HepG2 (cell line): ENCODE data around the gene CHD9NB. TPM values are rescaled to one million over a fixed set of nuclear protein-coding genes. Genes with fewer than 3 reads are reported as not detected.

ENCODE experiments used
- ADNP ChIP-seq: sonication (generic); formaldehyde crosslinking; IDR thresholded peaks from 2 replicates; pipeline ENCODE4 v1.4.0; 2020; ENCODE audit warnings: missing genetic modification reagents
- ARNTL ChIP-seq: sonication (generic); formaldehyde crosslinking; IDR thresholded peaks from 2 replicates; pipeline ENCODE4 v1.4.0; 2020; ENCODE audit warnings: mild to moderate bottlenecking, missing genetic modification reagents
- ATF3 ChIP-seq: sonication (generic); formaldehyde crosslinking; IDR thresholded peaks from 2 replicates; pipeline ENCODE4 v1.4.0; 2020; ENCODE audit warnings: missing genetic modification reagents
- DMAP1 ChIP-seq: IDR thresholded peaks from 2 replicates; pipeline ENCODE4 v1.6.1; 2016
- ELF3 ChIP-seq: IDR thresholded peaks from 2 replicates; pipeline ENCODE4 v1.6.1; 2016; ENCODE audit warnings: missing genetic modification reagents, missing compliant biosample characterization
- NRL ChIP-seq: sonication (generic); formaldehyde crosslinking; IDR thresholded peaks from 2 replicates; pipeline ENCODE4 v1.5.0; 2020; ENCODE audit warnings: missing genetic modification reagents, mild to moderate bottlenecking, moderate library complexity, borderline replicate concordance
- PAX8 ChIP-seq: sonication (generic); formaldehyde crosslinking; IDR thresholded peaks from 2 replicates; pipeline ENCODE4 v1.8.0; 2022; ENCODE audit warnings: mild to moderate bottlenecking, missing genetic modification reagents, borderline replicate concordance
- PPARG ChIP-seq: conservative IDR thresholded peaks from 2 replicates; pipeline ENCODE4 v1.6.1; 2016; ENCODE audit warnings: missing biosample characterization, missing genetic modification reagents
- TFE3 ChIP-seq: IDR thresholded peaks from 2 replicates; pipeline ENCODE4 v1.6.1; 2016
- THAP8 ChIP-seq: sonication (generic); formaldehyde crosslinking; IDR thresholded peaks from 2 replicates; pipeline ENCODE4 v1.5.1; 2020; ENCODE audit warnings: missing genetic modification reagents, mild to moderate bottlenecking, borderline replicate concordance
- ZC3H13 ChIP-seq: sonication (generic); formaldehyde crosslinking; IDR thresholded peaks from 2 replicates; pipeline ENCODE4 v1.8.1; 2023; ENCODE audit warnings: mild to moderate bottlenecking, missing genetic modification reagents, moderate library complexity
- ZFAT ChIP-seq: sonication (generic); formaldehyde crosslinking; conservative IDR thresholded peaks from 2 replicates; pipeline ENCODE4 v1.8.1; 2023; ENCODE audit warnings: missing genetic modification reagents, inconsistent platforms
- ZFP1 ChIP-seq: IDR thresholded peaks from 2 replicates; pipeline ENCODE4 v1.6.1; 2016
- ZNF12 ChIP-seq: sonication (generic); formaldehyde crosslinking; IDR thresholded peaks from 2 replicates; pipeline ENCODE4 v1.5.0; 2020; ENCODE audit warnings: missing genetic modification reagents
- ZNF143 ChIP-seq: sonication (generic); formaldehyde crosslinking; IDR thresholded peaks from 2 replicates; pipeline ENCODE4 v1.4.0; 2020; ENCODE audit warnings: missing genetic modification reagents
- ZNF230 ChIP-seq: sonication (generic); formaldehyde crosslinking; IDR thresholded peaks from 2 replicates; pipeline ENCODE4 v1.4.0; 2020; ENCODE audit warnings: mild to moderate bottlenecking, missing genetic modification reagents
- ZNF264 ChIP-seq: sonication (generic); formaldehyde crosslinking; IDR thresholded peaks from 2 replicates; pipeline ENCODE4 v1.4.0; 2020; ENCODE audit warnings: missing genetic modification reagents
- ZNF468 ChIP-seq: sonication (generic); formaldehyde crosslinking; IDR thresholded peaks from 2 replicates; pipeline ENCODE4 v1.8.0; 2022; ENCODE audit warnings: mild to moderate bottlenecking, moderate library complexity, missing genetic modification reagents
- ZNF501 ChIP-seq: sonication (generic); formaldehyde crosslinking; IDR thresholded peaks from 2 replicates; pipeline ENCODE4 v1.5.1; 2020; ENCODE audit warnings: mild to moderate bottlenecking, moderate library complexity, missing genetic modification reagents
- ZNF788 ChIP-seq: sonication (generic); formaldehyde crosslinking; IDR thresholded peaks from 2 replicates; pipeline ENCODE4 v1.5.0; 2020; ENCODE audit warnings: mild to moderate bottlenecking, missing genetic modification reagents, borderline replicate concordance
- ZNF883 ChIP-seq: sonication (generic); formaldehyde crosslinking; IDR thresholded peaks from 2 replicates; pipeline ENCODE4 v1.5.1; 2020; ENCODE audit warnings: mild to moderate bottlenecking, missing genetic modification reagents; ENCODE audit errors: not compliant biosample characterization
- polyA plus RNA-seq, 8 experiments: library from polyadenylated mRNA; depleted of rRNA in 3 of 8; stranded (reverse) in 7 of 8; unstranded in 1 of 8; fragments of >200 nt; fragmentation: Illumina TruSeq in 4 of 8; extraction: Trizol in 4 of 8; gene quantifications; 2 replicates each; pipeline versions ENCODE4 v1.2.1 to v1.2.3, GENCODE V29; 2011 to 2016; ENCODE audit warnings: low read depth in 4 of 8, missing spikeins in 1 of 8, mixed read lengths in 1 of 8; ENCODE audit not compliant: insufficient read depth in 1 of 8
- total RNA-seq, 5 experiments: library from RNA; depleted of rRNA; stranded (reverse); fragments of >200 nt; fragmentation: Illumina TruSeq; extraction: Trizol; gene quantifications; 2 replicates each; pipeline ENCODE4 v1.2.3, GENCODE V29; 2016; ENCODE audit warnings: low read depth in 1 of 5
- TF ChIP-seq, protein P1 (sequence below): sonication (generic); formaldehyde crosslinking; IDR thresholded peaks from 2 replicates; pipeline ENCODE4 v1.4.0; 2020; ENCODE audit warnings: missing genetic modification reagents
- TF ChIP-seq, protein P2 (sequence below): sonication (generic); formaldehyde crosslinking; conservative IDR thresholded peaks from 2 replicates; pipeline ENCODE4 v1.4.0; 2020; ENCODE audit warnings: missing genetic modification reagents
- TF ChIP-seq, protein P3 (sequence below): sonication (generic); formaldehyde crosslinking; IDR thresholded peaks from 2 replicates; pipeline ENCODE4 v1.8.1; 2023; ENCODE audit warnings: missing genetic modification reagents, inconsistent platforms, borderline replicate concordance

CHD9NB gene
- total and polyA plus RNA-seq, 2 of the 13 experiments (the other 11 are each of a cell fraction or from before 2014, with no cell fraction given), result 0.17 to 0.18 TPM

DNA sequence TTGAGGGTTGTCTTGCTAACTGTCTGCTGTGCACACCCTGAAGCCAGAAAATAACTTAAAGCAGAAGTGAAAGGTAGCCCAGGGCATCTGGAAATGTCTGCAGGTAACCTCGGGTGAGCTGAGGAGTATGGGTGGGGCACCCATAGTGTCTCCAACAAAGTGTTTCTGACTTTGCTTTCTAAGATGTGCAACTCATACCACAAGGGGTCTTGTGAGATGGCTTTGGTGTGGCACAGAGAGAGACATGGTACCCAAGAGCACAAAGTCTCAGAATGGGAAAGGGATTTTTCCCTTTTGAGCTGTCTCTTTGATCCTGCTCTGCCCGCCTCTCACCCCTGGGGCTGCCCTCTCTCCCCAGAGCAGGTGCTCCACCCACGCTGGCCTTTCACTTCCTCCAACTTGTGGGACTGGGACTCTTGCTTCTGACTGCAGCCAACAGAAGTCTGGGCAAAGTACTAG lies 9.0 kb upstream of the CHD9NB start (continued):
- TF ChIP-seq TFE3 (CRISPR knock-in tag), result peak; percentile 24; the same call in 1 of the 2 replicates
- TF ChIP-seq, protein P1, sequence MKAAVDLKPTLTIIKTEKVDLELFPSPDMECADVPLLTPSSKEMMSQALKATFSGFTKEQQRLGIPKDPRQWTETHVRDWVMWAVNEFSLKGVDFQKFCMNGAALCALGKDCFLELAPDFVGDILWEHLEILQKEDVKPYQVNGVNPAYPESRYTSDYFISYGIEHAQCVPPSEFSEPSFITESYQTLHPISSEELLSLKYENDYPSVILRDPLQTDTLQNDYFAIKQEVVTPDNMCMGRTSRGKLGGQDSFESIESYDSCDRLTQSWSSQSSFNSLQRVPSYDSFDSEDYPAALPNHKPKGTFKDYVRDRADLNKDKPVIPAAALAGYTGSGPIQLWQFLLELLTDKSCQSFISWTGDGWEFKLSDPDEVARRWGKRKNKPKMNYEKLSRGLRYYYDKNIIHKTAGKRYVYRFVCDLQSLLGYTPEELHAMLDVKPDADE (CRISPR knock-in tag), result no peak
- TF ChIP-seq NRL (CRISPR knock-in tag), result no peak
- TF ChIP-seq ZNF12 (CRISPR knock-in tag), result no peak
- 0 out of 2 replicates have a peak, but pooled peaks have one; percentile 16 for TF ChIP-seq ZNF230 (CRISPR knock-in tag)
- TF ChIP-seq THAP8 (CRISPR knock-in tag), result no peak
- TF ChIP-seq ZNF501 (CRISPR knock-in tag), result no peak
- TF ChIP-seq ZNF468 (CRISPR knock-in tag), result no peak
- TF ChIP-seq PAX8 (CRISPR knock-in tag), result no peak
- TF ChIP-seq ATF3 (CRISPR knock-in tag), result no peak
- TF ChIP-seq, protein P2, sequence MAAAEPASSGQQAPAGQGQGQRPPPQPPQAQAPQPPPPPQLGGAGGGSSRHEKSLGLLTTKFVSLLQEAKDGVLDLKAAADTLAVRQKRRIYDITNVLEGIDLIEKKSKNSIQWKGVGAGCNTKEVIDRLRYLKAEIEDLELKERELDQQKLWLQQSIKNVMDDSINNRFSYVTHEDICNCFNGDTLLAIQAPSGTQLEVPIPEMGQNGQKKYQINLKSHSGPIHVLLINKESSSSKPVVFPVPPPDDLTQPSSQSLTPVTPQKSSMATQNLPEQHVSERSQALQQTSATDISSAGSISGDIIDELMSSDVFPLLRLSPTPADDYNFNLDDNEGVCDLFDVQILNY (CRISPR knock-in tag), result no peak
- no peak for TF ChIP-seq ZNF883
- TF ChIP-seq ARNTL (CRISPR knock-in tag), result no peak
- TF ChIP-seq PPARG (CRISPR knock-in tag), result no peak
- no peak for TF ChIP-seq DMAP1 (CRISPR knock-in tag)
- TF ChIP-seq ZNF143 (CRISPR knock-in tag), result no peak
- no peak for TF ChIP-seq ADNP
- TF ChIP-seq ZC3H13, result no peak
- no peak for TF ChIP-seq ZNF264 (CRISPR knock-in tag)
- peak; percentile 90 for TF ChIP-seq ELF3 (CRISPR knock-in tag)
- TF ChIP-seq, protein P3, sequence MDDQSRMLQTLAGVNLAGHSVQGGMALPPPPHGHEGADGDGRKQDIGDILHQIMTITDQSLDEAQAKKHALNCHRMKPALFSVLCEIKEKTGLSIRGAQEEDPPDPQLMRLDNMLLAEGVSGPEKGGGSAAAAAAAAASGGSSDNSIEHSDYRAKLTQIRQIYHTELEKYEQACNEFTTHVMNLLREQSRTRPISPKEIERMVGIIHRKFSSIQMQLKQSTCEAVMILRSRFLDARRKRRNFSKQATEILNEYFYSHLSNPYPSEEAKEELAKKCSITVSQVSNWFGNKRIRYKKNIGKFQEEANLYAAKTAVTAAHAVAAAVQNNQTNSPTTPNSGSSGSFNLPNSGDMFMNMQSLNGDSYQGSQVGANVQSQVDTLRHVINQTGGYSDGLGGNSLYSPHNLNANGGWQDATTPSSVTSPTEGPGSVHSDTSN, result no peak
- TF ChIP-seq ZFP1 (CRISPR knock-in tag), result no peak
- no peak for TF ChIP-seq ZFAT (CRISPR knock-in tag)
- TF ChIP-seq ZNF788, result peak; percentile 55; the same call in 1 of the 2 replicates
